ENCODE data around the gene TBC1D16. TPM values are rescaled to one million over a fixed set of nuclear protein-coding genes. Genes with fewer than 3 reads are reported as not detected.

The TBC1D16 gene
- total RNA-seq, 3 donors from 2014 or later: 10.9 to 23.4 (median 22.1) TPM

GRCh38 chr17:80081596-80081995 lies 45.9 kb upstream of the TBC1D16 start:
- DNase-seq (no peak), ATAC-seq (no peak)
- H3K4me1 ChIP-seq (ENCODE audit: low read depth): no peaks in the 10 kb centered on the region
- H3K9me3 ChIP-seq: no peaks in the 10 kb centered on the region
- intact Hi-C loops (cut with DNase I, micrococcal nuclease): loop anchor here in 1 of 2 donors (10.0 kb wide), 1 partner anchor 63 kb away; the partner anchor contains the start of gene EIF4A3
- TF ChIP-seq CTCF (IDR thresholded peaks at IDR 0.05): no peak
- no peak overlapping the region for H3K4me3 ChIP-seq
- no peaks in the 10 kb centered on the region for H3K36me3 ChIP-seq (ENCODE audit: low read depth)

- H3K36me3 ChIP-seq (ENCODE audit: low read depth): no peaks in the 10 kb centered on the region
- intact Hi-C loops (cut with DNase I, micrococcal nuclease): loop anchor here in 1 of 2 donors (10.0 kb wide), 1 partner anchor 65 kb away; the partner anchor contains the start of gene EIF4A3
- no peak for ATAC-seq
Measured at GRCh38 chr17:80080081-80080480, 44.4 kb upstream of the TBC1D16 start.

GRCh38 chr17:80072410-80072809 lies 36.7 kb upstream of the TBC1D16 start:
- DNase-seq (no peak), ATAC-seq (no peak)
- H3K9me3 ChIP-seq: no peaks in the 10 kb centered on the region
- no peak for TF ChIP-seq CTCF (IDR thresholded peaks at IDR 0.05)
- intact Hi-C loops (cut with DNase I, micrococcal nuclease): no loop called here
- peaks cover 3% of the 10 kb centered on the region for H3K4me1 ChIP-seq (ENCODE audit: low read depth)
- no peak overlapping the region for H3K4me3 ChIP-seq
- no peaks in the 10 kb centered on the region for H3K36me3 ChIP-seq (ENCODE audit: low read depth)

More at GRCh38 chr17:80080081-80080480, 44.4 kb upstream of the TBC1D16 start:
- H3K4me3 ChIP-seq: no peak overlapping the region
- H3K4me1 ChIP-seq (ENCODE audit: low read depth): no peaks in the 10 kb centered on the region
- DNase-seq: no peak
- no peaks in the 10 kb centered on the region for H3K9me3 ChIP-seq
- TF ChIP-seq CTCF (IDR thresholded peaks at IDR 0.05): no peak

GRCh38 chr17:80071116-80071841 lies 35.6 kb upstream of the TBC1D16 start:
- TF ChIP-seq CTCF (IDR thresholded peaks at IDR 0.05): no peak
- no peak overlapping the region for H3K4me3 ChIP-seq

GRCh38 chr17:80070375-80071115 lies 34.9 kb upstream of the TBC1D16 start:
- intact Hi-C loops (cut with DNase I, micrococcal nuclease): no loop called here
- Histone ChIP-seq H3K36me3 (ENCODE audit: low read depth) (no peaks in the 10 kb centered on the region), H3K4me1 (ENCODE audit: low read depth) (peaks cover 3% of the 10 kb centered on the region), H3K9me3 (no peaks in the 10 kb centered on the region), H3K4me3 (no peak overlapping the region)
- DNase-seq (no peak), ATAC-seq (peak; percentile 14)
- no peak for TF ChIP-seq CTCF (IDR thresholded peaks at IDR 0.05)

More at GRCh38 chr17:80071116-80071841, 35.6 kb upstream of the TBC1D16 start:
- no peaks in the 10 kb centered on the region for H3K9me3 ChIP-seq
- H3K4me1 ChIP-seq (ENCODE audit: low read depth): peaks cover 3% of the 10 kb centered on the region
- intact Hi-C loops (cut with DNase I, micrococcal nuclease): no loop called here
- ATAC-seq: peak; percentile 45
- DNase-seq: peak in 2 of 3 donors; percentile 43 to 50
- H3K36me3 ChIP-seq (ENCODE audit: low read depth): no peaks in the 10 kb centered on the region

Data from mucosa of descending colon (tissue), 3 donors.